Esophagus muscularis mucosa (tissue), 4 donors: ENCODE data around the gene FBXO36.
"Not testable (repeated sequence)": the region's sequence is repeated elsewhere in the genome, so short reads cannot be mapped to it uniquely, and the experiment has no call there.

Source experiments
- CTCF ChIP-seq, 3 experiments: fragments of 200-600 bp in 2 of 3; fragments of 450-650 bp in 1 of 3; sonication (generic) in 2 of 3; IDR thresholded peaks; one replicate each; pipeline ENCODE4 v1.5.1; 2017 to 2019; ENCODE audit warnings: antibody characterized with exemption in 3 of 3, mild to moderate bottlenecking in 2 of 3, moderate library complexity in 1 of 3
- EP300 ChIP-seq: sonication (generic); formaldehyde crosslinking; IDR thresholded peaks from one replicate; pipeline ENCODE4 v1.6.1; 2017; ENCODE audit warnings: antibody characterized with exemption
- POLR2A ChIP-seq: fragments of 450-650 bp; IDR thresholded peaks from one replicate; pipeline ENCODE4 v1.6.1; 2017; ENCODE audit warnings: antibody characterized with exemption, moderate library complexity, mild to moderate bottlenecking, low read depth
- POLR2AphosphoS5 ChIP-seq, 2 donors: sonication (generic); formaldehyde crosslinking; IDR thresholded peaks; one replicate each; pipeline ENCODE4 v1.6.1; 2017; ENCODE audit warnings: antibody characterized with exemption in 2 of 2

GRCh38 chr2:229963596-229963995, 41.3 kb downstream of the FBXO36 start:
- TF ChIP-seq EP300; POLR2AphosphoS5 (IDR thresholded peaks at IDR 0.05); CTCF (IDR thresholded peaks at IDR 0.05); POLR2A: not testable (repeated sequence)
